Hypothalamus (tissue), 51 donors: Measurements from ENCODE around the gene RNF213.

Experiments
- DNase-seq, 51 donors: peaks; one replicate each; lab custom pipeline; 2025; lab: John Stamatoyannopoulos, UW

RNF213 gene

GRCh38 chr17:80362428-80363119 is 101.9 kb downstream of the RNF213 start:
- no peak for DNase-seq

GRCh38 chr17:80363120-80363515 is 102.5 kb downstream of the RNF213 start:
- no peak for DNase-seq

GRCh38 chr17:80363518-80364090 is 103.0 kb downstream of the RNF213 start:
- DNase-seq = no peak

- peak in 7 of 51 donors; percentile 4 to 28 (median 10) for DNase-seq
These were observed 103.5 kb downstream of the RNF213 start for GRCh38 chr17:80364091-80364691.

- DNase-seq = no peak
These were observed 104.6 kb downstream of the RNF213 start for GRCh38 chr17:80365001-80365965.

GRCh38 chr17:80365983-80366382 is 105.3 kb downstream of the RNF213 start:
- DNase-seq = no peak

- DNase-seq = no peak
These were observed 106.9 kb downstream of the RNF213 start for GRCh38 chr17:80367503-80367902.

GRCh38 chr17:80371196-80371595 is 110.5 kb downstream of the RNF213 start:
- DNase-seq = no peak

- no peak for DNase-seq
These were observed 111.8 kb downstream of the RNF213 start for GRCh38 chr17:80372456-80372855.

GRCh38 chr17:80372922-80373570 is 112.4 kb downstream of the RNF213 start:
- no peak for DNase-seq

- DNase-seq = no peak
These were observed 113.5 kb downstream of the RNF213 start for GRCh38 chr17:80374039-80374731.

- no peak for DNase-seq
These were observed 114.3 kb downstream of the RNF213 start for GRCh38 chr17:80374732-80375585.

GRCh38 chr17:80376531-80376930 is 115.9 kb downstream of the RNF213 start:
- no peak for DNase-seq

- no peak for DNase-seq
These were observed 117.1 kb downstream of the RNF213 start for GRCh38 chr17:80377798-80378197.

GRCh38 chr17:80379348-80379747 is 118.7 kb downstream of the RNF213 start:
- no peak for DNase-seq

- no peak for DNase-seq
These were observed 119.4 kb downstream of the RNF213 start for GRCh38 chr17:80380068-80380467.

- no peak for DNase-seq
These were observed 119.9 kb downstream of the RNF213 start for GRCh38 chr17:80380555-80381002.

- no peak for DNase-seq
These were observed 120.8 kb downstream of the RNF213 start for GRCh38 chr17:80381416-80381923.

- DNase-seq = no peak
These were observed 121.8 kb downstream of the RNF213 start for GRCh38 chr17:80382446-80382845.
